ENCODE data around the gene KLHL40. TPM values are rescaled to one million over a fixed set of nuclear protein-coding genes. Genes with fewer than 3 reads are reported as not detected.

KLHL40 gene
- total and polyA plus RNA-seq, 9 of the 15 experiments (the other 6 are each of a cell fraction or from before 2014, with no cell fraction given): not detected

- no TSS peak for BruUV-seq (replicated peaks)
- no peaks in the 10 kb centered on the region for H3K4me1 ChIP-seq (replicated peaks in 1 of 2; ENCODE audit: control insufficient read depth in 2 of 2, insufficient read depth in 2 of 2, low read length in 2 of 2)
- no peaks in the 10 kb centered on the region for H3K9me1 ChIP-seq (ENCODE audit: control insufficient read depth, insufficient read depth, low read length)
- H3K27ac ChIP-seq (ENCODE audit: extremely low read depth, low read depth, low read length): no peak overlapping the region
- no peaks in the 10 kb centered on the region for H3K36me3 ChIP-seq (ENCODE audit: control insufficient read depth, insufficient read depth, low read length)
- intact Hi-C loops (cut with micrococcal nuclease): no loop called here
- POLR2A ChIA-PET: interaction anchor here (0.6 kb wide), 1 partner anchor 137 kb away, joined by 3 read pairs; no protein-coding TSS in a partner anchor
- FAIRE-seq: no peak
- CTCF ChIA-PET (ENCODE audit: low intra/inter-chr PET ratio): interaction anchor here (0.6 kb wide), 1 partner anchor 58 kb away, joined by 3 read pairs; no protein-coding TSS in a partner anchor
- peaks cover 11 to 29% of the 10 kb centered on the region in 2 experiments; a peak in 4 of 5 replicates for H3K27me3 ChIP-seq (ENCODE audit: control insufficient read depth in 2 of 2, insufficient read depth in 2 of 2, low read length in 2 of 2)
- WGBS (ENCODE audit: insufficient coverage, low coverage, missing lambda C conversion rate): 2% methylated on average over 3 of the region's 3 CpGs
- H3K9me3 ChIP-seq (replicated peaks; ENCODE audit: control insufficient read depth, insufficient read depth, low read depth, low read length): no peaks in the 10 kb centered on the region
- no peak overlapping the region for H3K4me3 ChIP-seq
- no peak for DNase-seq (ENCODE audit: extremely low read depth in 1 of 4, low spot score in 3 of 4)
- H4K20me1 ChIP-seq (replicated peaks; ENCODE audit: control insufficient read depth, insufficient read depth, low read length): no peaks in the 10 kb centered on the region
- H2AFZ ChIP-seq (ENCODE audit: low read depth, low read length): no peak overlapping the region
- in situ Hi-C loops (cut with MboI): no loop called here
- TF ChIP-seq ARHGAP35 (IDR thresholded peaks at IDR 0.05; ENCODE audit: partially characterized antibody) (no peak), EP400 (IDR thresholded peaks at IDR 0.05) (no peak), ZNF778 (CRISPR knock-in tag; IDR thresholded peaks at IDR 0.05) (no peak), FOS (IDR thresholded peaks at IDR 0.05; ENCODE audit: extremely low read depth, insufficient read length) (no peak), ZKSCAN8 (CRISPR knock-in tag; IDR thresholded peaks at IDR 0.05) (no peak), ELF4 (CRISPR knock-in tag; IDR thresholded peaks at IDR 0.05) (no peak), SPI1 (IDR thresholded peaks at IDR 0.05; ENCODE audit: borderline replicate concordance, low read depth, low read length) (no peak), HDAC8 (tag; IDR thresholded peaks at IDR 0.05) (no peak), SMAD2 (IDR thresholded peaks at IDR 0.05; ENCODE audit: low read depth, low read length) (no peak), SETDB1 (IDR thresholded peaks at IDR 0.05; ENCODE audit: low read length) (no peak), ZNF354B (CRISPR knock-in tag; IDR thresholded peaks at IDR 0.05) (no peak), HDAC3 (IDR thresholded peaks at IDR 0.05; ENCODE audit: borderline replicate concordance, partially characterized antibody) (no peak), MEIS2 (IDR thresholded peaks at IDR 0.05; ENCODE audit: partially characterized antibody) (no peak)
- TF ChIP-seq, protein P1, sequence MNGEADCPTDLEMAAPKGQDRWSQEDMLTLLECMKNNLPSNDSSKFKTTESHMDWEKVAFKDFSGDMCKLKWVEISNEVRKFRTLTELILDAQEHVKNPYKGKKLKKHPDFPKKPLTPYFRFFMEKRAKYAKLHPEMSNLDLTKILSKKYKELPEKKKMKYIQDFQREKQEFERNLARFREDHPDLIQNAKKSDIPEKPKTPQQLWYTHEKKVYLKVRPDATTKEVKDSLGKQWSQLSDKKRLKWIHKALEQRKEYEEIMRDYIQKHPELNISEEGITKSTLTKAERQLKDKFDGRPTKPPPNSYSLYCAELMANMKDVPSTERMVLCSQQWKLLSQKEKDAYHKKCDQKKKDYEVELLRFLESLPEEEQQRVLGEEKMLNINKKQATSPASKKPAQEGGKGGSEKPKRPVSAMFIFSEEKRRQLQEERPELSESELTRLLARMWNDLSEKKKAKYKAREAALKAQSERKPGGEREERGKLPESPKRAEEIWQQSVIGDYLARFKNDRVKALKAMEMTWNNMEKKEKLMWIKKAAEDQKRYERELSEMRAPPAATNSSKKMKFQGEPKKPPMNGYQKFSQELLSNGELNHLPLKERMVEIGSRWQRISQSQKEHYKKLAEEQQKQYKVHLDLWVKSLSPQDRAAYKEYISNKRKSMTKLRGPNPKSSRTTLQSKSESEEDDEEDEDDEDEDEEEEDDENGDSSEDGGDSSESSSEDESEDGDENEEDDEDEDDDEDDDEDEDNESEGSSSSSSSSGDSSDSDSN (IDR thresholded peaks at IDR 0.05; ENCODE audit: borderline replicate concordance in 1 of 2, low read depth in 2 of 2, low read length in 2 of 2): no peak
- TF ChIP-seq, protein P2, sequence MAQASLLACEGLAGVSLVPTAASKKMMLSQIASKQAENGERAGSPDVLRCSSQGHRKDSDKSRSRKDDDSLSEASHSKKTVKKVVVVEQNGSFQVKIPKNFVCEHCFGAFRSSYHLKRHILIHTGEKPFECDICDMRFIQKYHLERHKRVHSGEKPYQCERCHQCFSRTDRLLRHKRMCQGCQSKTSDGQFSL (CRISPR knock-in tag; IDR thresholded peaks at IDR 0.05): no peak
- TF ChIP-seq, protein P2 (tag; IDR thresholded peaks at IDR 0.05): no peak
- TF ChIP-seq, protein P3, sequence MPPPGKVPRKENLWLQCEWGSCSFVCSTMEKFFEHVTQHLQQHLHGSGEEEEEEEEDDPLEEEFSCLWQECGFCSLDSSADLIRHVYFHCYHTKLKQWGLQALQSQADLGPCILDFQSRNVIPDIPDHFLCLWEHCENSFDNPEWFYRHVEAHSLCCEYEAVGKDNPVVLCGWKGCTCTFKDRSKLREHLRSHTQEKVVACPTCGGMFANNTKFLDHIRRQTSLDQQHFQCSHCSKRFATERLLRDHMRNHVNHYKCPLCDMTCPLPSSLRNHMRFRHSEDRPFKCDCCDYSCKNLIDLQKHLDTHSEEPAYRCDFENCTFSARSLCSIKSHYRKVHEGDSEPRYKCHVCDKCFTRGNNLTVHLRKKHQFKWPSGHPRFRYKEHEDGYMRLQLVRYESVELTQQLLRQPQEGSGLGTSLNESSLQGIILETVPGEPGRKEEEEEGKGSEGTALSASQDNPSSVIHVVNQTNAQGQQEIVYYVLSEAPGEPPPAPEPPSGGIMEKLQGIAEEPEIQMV (tag; conservative IDR thresholded peaks at IDR 0.05; ENCODE audit: low read depth): no peak
- H3K79me2 ChIP-seq (ENCODE audit: control insufficient read depth, insufficient read depth, low read length): no peaks in the 10 kb centered on the region
- H3K4me2 ChIP-seq (ENCODE audit: insufficient read depth, low read length): no peak overlapping the region
- H3K9ac ChIP-seq (ENCODE audit: insufficient read depth in 1 of 2, low read depth in 2 of 2, low read length in 2 of 2): no peak overlapping the region
- no peak for ATAC-seq
These were observed 11.2 kb upstream of the KLHL40 start for GRCh38 chr3:42674146-42674545.
